Measurements from ENCODE around the gene CCDC160.
"Not testable (repeated sequence)": the region's sequence is repeated elsewhere in the genome, so short reads cannot be mapped to it uniquely, and the experiment has no call there.

The CCDC160 gene

GRCh38 chrX:134236626-134237614 is at the start of gene CCDC160:
Gene CCDC160, plus strand, starts transcription at chrX:134237182. Its CDS starts 7,619 bp downstream, at chrX:134244801.
- DNase-seq: no peak

- no peak for DNase-seq
Observed at GRCh38 chrX:134191281-134191680, 45.7 kb upstream of the CCDC160 start.

GRCh38 chrX:134194915-134195314 is 42.1 kb upstream of the CCDC160 start:
- DNase-seq: no peak

- DNase-seq: no peak
Observed at GRCh38 chrX:134202561-134202960, 34.4 kb upstream of the CCDC160 start.

GRCh38 chrX:134206221-134206620 is 30.8 kb upstream of the CCDC160 start:
- DNase-seq: no peak

- DNase-seq: no peak
Observed at GRCh38 chrX:134210465-134210864, 26.5 kb upstream of the CCDC160 start.

GRCh38 chrX:134235236-134235635 is 1.7 kb upstream of the CCDC160 start:
- DNase-seq: no peak

GRCh38 chrX:134238144-134238543 is 1.2 kb downstream of the CCDC160 start:
- not testable (repeated sequence) for DNase-seq

GRCh38 chrX:134239016-134239415 is 2.0 kb downstream of the CCDC160 start:
- DNase-seq: no peak

GRCh38 chrX:134240209-134240608 is 3.2 kb downstream of the CCDC160 start:
- DNase-seq: no peak

GRCh38 chrX:134241960-134242619 is 5.1 kb downstream of the CCDC160 start:
- no peak for DNase-seq

GRCh38 chrX:134244043-134244442 is 7.1 kb downstream of the CCDC160 start:
- no peak for DNase-seq

- DNase-seq: peak; percentile 10
Observed at GRCh38 chrX:134246282-134246681, 9.3 kb downstream of the CCDC160 start.

- no peak for DNase-seq
Observed at GRCh38 chrX:134247492-134247891, 10.5 kb downstream of the CCDC160 start.

- no peak for DNase-seq
Observed at GRCh38 chrX:134249241-134249640, 12.3 kb downstream of the CCDC160 start.

- no peak for DNase-seq
Observed at GRCh38 chrX:134251241-134251640, 14.3 kb downstream of the CCDC160 start.

GRCh38 chrX:134254511-134254910 is 17.5 kb downstream of the CCDC160 start:
- DNase-seq: no peak

- DNase-seq: no peak
Observed at GRCh38 chrX:134255555-134255954, 18.6 kb downstream of the CCDC160 start.

GRCh38 chrX:134256684-134257083 is 19.7 kb downstream of the CCDC160 start:
- DNase-seq: no peak

- peak; percentile 22 for DNase-seq
Observed at GRCh38 chrX:134258202-134258601, 21.2 kb downstream of the CCDC160 start.

- DNase-seq: not testable (repeated sequence)
Observed at GRCh38 chrX:134285934-134286333, 49.0 kb downstream of the CCDC160 start.

- no peak for DNase-seq
Observed at GRCh38 chrX:134287346-134287745, 50.4 kb downstream of the CCDC160 start.

GRCh38 chrX:134294548-134294947 is 57.6 kb downstream of the CCDC160 start:
- peak; percentile 16 for DNase-seq

Measured in hematopoietic multipotent progenitor cell treated with erythropoietin and hydrocortisone succinate and interleukin-3 and kit ligand, for 8 days (in vitro differentiated cells).